Erythroblast (primary cell): ENCODE results near the gene EPB41.

Experiments used
- GATA1 ChIP-seq: IDR thresholded peaks from 2 replicates; pipeline ENCODE4 v1.6.1; 2011; ENCODE audit warnings: low read depth, mild to moderate bottlenecking, control low read depth, low read length, moderate library complexity
- POLR2A ChIP-seq: IDR thresholded peaks from 2 replicates; pipeline ENCODE4 v1.6.1; 2011; ENCODE audit warnings: mild to moderate bottlenecking, low read length

- no peak for TF ChIP-seq POLR2A
- no peak for TF ChIP-seq GATA1
Measured at GRCh38 chr1:28885977-28886730, 28.2 kb upstream of the EPB41 start.
